HepG2 (cell line): Measurements from ENCODE around the gene CLDN9. TPM values are rescaled to one million over a fixed set of nuclear protein-coding genes. Genes with fewer than 3 reads are reported as not detected.

ENCODE experiments used
- ARHGAP35 ChIP-seq: sonication (generic); formaldehyde crosslinking; IDR thresholded peaks from 2 replicates; pipeline ENCODE4 v1.9.0; 2022; ENCODE audit warnings: mild to moderate bottlenecking, inconsistent platforms, moderate library complexity, missing genetic modification reagents, borderline replicate concordance
- DNMT3B ChIP-seq: conservative IDR thresholded peaks from 2 replicates; pipeline ENCODE4 v1.6.1; 2016; ENCODE audit warnings: missing biosample characterization, control low read depth
- ETV5 ChIP-seq: IDR thresholded peaks from 2 replicates; pipeline ENCODE4 v1.6.1; 2018; ENCODE audit warnings: missing biosample characterization, missing genetic modification reagents, inconsistent platforms, borderline replicate concordance
- HHEX ChIP-seq: IDR thresholded peaks from 2 replicates; pipeline ENCODE4 v1.6.1; 2016; ENCODE audit warnings: control low read depth
- ISX ChIP-seq: sonication (generic); formaldehyde crosslinking; conservative IDR thresholded peaks from 2 replicates; pipeline ENCODE4 v1.5.0; 2020; ENCODE audit warnings: missing genetic modification reagents
- MAFF ChIP-seq: IDR thresholded peaks from 2 replicates; pipeline ENCODE4 v1.6.1; 2011; ENCODE audit warnings: low read depth, low read length, improper control_type of control experiment
- MBNL3 ChIP-seq: fragments of 250-450 bp; sonication (Bioruptor Pico); conservative IDR thresholded peaks from 2 replicates; pipeline ENCODE4 v1.8.0; 2022; ENCODE audit warnings: mild to moderate bottlenecking, inconsistent platforms
- MED13 ChIP-seq: sonication (generic); formaldehyde crosslinking; IDR thresholded peaks from 2 replicates; pipeline ENCODE4 v1.5.0; 2020; ENCODE audit warnings: missing genetic modification reagents
- NFE2L1 ChIP-seq: sonication (generic); formaldehyde crosslinking; IDR thresholded peaks from 2 replicates; pipeline ENCODE4 v1.4.0; 2020; ENCODE audit warnings: missing genetic modification reagents, mild to moderate bottlenecking, borderline replicate concordance
- NFIB ChIP-seq: sonication (generic); formaldehyde crosslinking; IDR thresholded peaks from 2 replicates; pipeline ENCODE4 v1.9.0; 2021; ENCODE audit warnings: missing genetic modification reagents, mild to moderate bottlenecking, borderline replicate concordance
- NFRKB ChIP-seq: fragments of 450-650 bp; IDR thresholded peaks from 2 replicates; pipeline ENCODE4 v1.6.1; 2017
- NR2F2 ChIP-seq: IDR thresholded peaks from 2 replicates; pipeline ENCODE4 v1.6.1; 2012; ENCODE audit warnings: low read depth, inconsistent platforms, borderline replicate concordance
- PCBP1 ChIP-seq: fragments of 200-400 bp; formaldehyde crosslinking; IDR thresholded peaks from 2 replicates; pipeline ENCODE4 v1.6.1; 2017; ENCODE audit warnings: mild to moderate bottlenecking, low read depth, low read length, borderline replicate concordance
- POLR2AphosphoS2 ChIP-seq: IDR thresholded peaks from 2 replicates; pipeline ENCODE4 v1.6.1; 2011; ENCODE audit warnings: low read depth, low read length, improper control_type of control experiment
- RXRB ChIP-seq: IDR thresholded peaks from 2 replicates; pipeline ENCODE4 v1.6.1; 2016; ENCODE audit warnings: borderline replicate concordance, missing genetic modification reagents, missing compliant biosample characterization
- SMAD9 ChIP-seq: sonication (generic); formaldehyde crosslinking; IDR thresholded peaks from 2 replicates; pipeline ENCODE4 v1.5.1; 2020; ENCODE audit warnings: mild to moderate bottlenecking, missing genetic modification reagents
- SRSF4 ChIP-seq: fragments of 200-400 bp; formaldehyde crosslinking; IDR thresholded peaks from one replicate; pipeline ENCODE4 v1.6.1; 2018; ENCODE audit warnings: mild to moderate bottlenecking, low read depth, low read length, moderate library complexity; ENCODE audit not compliant: poor library complexity, severe bottlenecking
- TAF15 ChIP-seq: fragments of 200-400 bp; formaldehyde crosslinking; IDR thresholded peaks from one replicate; pipeline ENCODE4 v1.6.1; 2018; ENCODE audit warnings: mild to moderate bottlenecking, low read depth, low read length; ENCODE audit not compliant: poor library complexity, severe bottlenecking
- TGIF2 ChIP-seq: IDR thresholded peaks from 2 replicates; pipeline ENCODE4 v1.6.1; 2016; ENCODE audit warnings: control low read depth, missing compliant biosample characterization
- XRCC5 ChIP-seq: fragments of 200-400 bp; formaldehyde crosslinking; optimal IDR thresholded peaks from 2 replicates; pipeline ENCODE3; 2017; ENCODE audit warnings: mild to moderate bottlenecking, low read length
- YEATS2 ChIP-seq: sonication (generic); formaldehyde crosslinking; IDR thresholded peaks from 2 replicates; pipeline ENCODE4 v1.4.0; 2020; ENCODE audit warnings: missing genetic modification reagents, borderline replicate concordance
- ZNF205 ChIP-seq: IDR thresholded peaks from 2 replicates; pipeline ENCODE4 v1.6.1; 2018; ENCODE audit warnings: missing biosample characterization, missing genetic modification reagents
- ZNF326 ChIP-seq: sonication (generic); formaldehyde crosslinking; IDR thresholded peaks from 2 replicates; pipeline ENCODE4 v1.4.0; 2020; ENCODE audit warnings: missing genetic modification reagents, borderline replicate concordance
- ZNF746 ChIP-seq: sonication (generic); formaldehyde crosslinking; IDR thresholded peaks from 2 replicates; pipeline ENCODE4 v1.8.0; 2022; ENCODE audit warnings: mild to moderate bottlenecking, missing genetic modification reagents
- ZNF839 ChIP-seq: sonication (generic); formaldehyde crosslinking; IDR thresholded peaks from 2 replicates; pipeline ENCODE4 v1.4.0; 2020; ENCODE audit warnings: missing genetic modification reagents, mild to moderate bottlenecking, borderline replicate concordance
- ZNF879 ChIP-seq: sonication (generic); formaldehyde crosslinking; IDR thresholded peaks from 2 replicates; pipeline ENCODE4 v1.8.1; 2023; ENCODE audit warnings: missing genetic modification reagents
- polyA plus RNA-seq, 8 experiments: library from polyadenylated mRNA; depleted of rRNA in 3 of 8; stranded (reverse) in 7 of 8; unstranded in 1 of 8; fragments of >200 nt; fragmentation: Illumina TruSeq in 4 of 8; extraction: Trizol in 4 of 8; gene quantifications; 2 replicates each; pipeline versions ENCODE4 v1.2.1 to v1.2.3, GENCODE V29; 2011 to 2016; ENCODE audit warnings: low read depth in 4 of 8, missing spikeins in 1 of 8, mixed read lengths in 1 of 8; ENCODE audit not compliant: insufficient read depth in 1 of 8
- total RNA-seq, 5 experiments: library from RNA; depleted of rRNA; stranded (reverse); fragments of >200 nt; fragmentation: Illumina TruSeq; extraction: Trizol; gene quantifications; 2 replicates each; pipeline ENCODE4 v1.2.3, GENCODE V29; 2016; ENCODE audit warnings: low read depth in 1 of 5
- TF ChIP-seq, protein P1 (sequence below): sonication (generic); formaldehyde crosslinking; IDR thresholded peaks from 2 replicates; pipeline ENCODE4 v1.4.0; 2020; ENCODE audit warnings: missing genetic modification reagents
- TF ChIP-seq, protein P2 (sequence below), 2 experiments: fragments of 450-650 bp in 1 of 2; sonication (generic) in 1 of 2; formaldehyde crosslinking; IDR thresholded peaks; 2 replicates each; pipeline versions ENCODE4 v1.5.0 to v1.8.0; 2020 to 2022; ENCODE audit warnings: mild to moderate bottlenecking in 1 of 2, missing genetic modification reagents in 1 of 2
- TF ChIP-seq, protein P3 (sequence below): sonication (generic); formaldehyde crosslinking; IDR thresholded peaks from 2 replicates; pipeline ENCODE4 v1.8.1; 2023; ENCODE audit warnings: mild to moderate bottlenecking, moderate library complexity, missing genetic modification reagents

The CLDN9 gene
- total and polyA plus RNA-seq, 2 of the 13 experiments (the other 11 are each of a cell fraction or from before 2014, with no cell fraction given) = 0.15 to 0.26 TPM

- no peak for TF ChIP-seq PCBP1
- no peak for TF ChIP-seq ZNF879 (CRISPR knock-in tag)
- no peak for TF ChIP-seq NFE2L1 (CRISPR knock-in tag)
- TF ChIP-seq NR2F2 = 0 out of 2 replicates have a peak, but pooled peaks have one; percentile 27
- TF ChIP-seq POLR2AphosphoS2 = no peak
- no peak for TF ChIP-seq XRCC5
- TF ChIP-seq SRSF4 = no peak
- no peak for TF ChIP-seq NFIB (CRISPR knock-in tag)
- TF ChIP-seq ISX (CRISPR knock-in tag) = no peak
- no peak for TF ChIP-seq ZNF326 (CRISPR knock-in tag)
- no peak for TF ChIP-seq HHEX (CRISPR knock-in tag)
- TF ChIP-seq ZNF839 = no peak
- TF ChIP-seq, protein P1, sequence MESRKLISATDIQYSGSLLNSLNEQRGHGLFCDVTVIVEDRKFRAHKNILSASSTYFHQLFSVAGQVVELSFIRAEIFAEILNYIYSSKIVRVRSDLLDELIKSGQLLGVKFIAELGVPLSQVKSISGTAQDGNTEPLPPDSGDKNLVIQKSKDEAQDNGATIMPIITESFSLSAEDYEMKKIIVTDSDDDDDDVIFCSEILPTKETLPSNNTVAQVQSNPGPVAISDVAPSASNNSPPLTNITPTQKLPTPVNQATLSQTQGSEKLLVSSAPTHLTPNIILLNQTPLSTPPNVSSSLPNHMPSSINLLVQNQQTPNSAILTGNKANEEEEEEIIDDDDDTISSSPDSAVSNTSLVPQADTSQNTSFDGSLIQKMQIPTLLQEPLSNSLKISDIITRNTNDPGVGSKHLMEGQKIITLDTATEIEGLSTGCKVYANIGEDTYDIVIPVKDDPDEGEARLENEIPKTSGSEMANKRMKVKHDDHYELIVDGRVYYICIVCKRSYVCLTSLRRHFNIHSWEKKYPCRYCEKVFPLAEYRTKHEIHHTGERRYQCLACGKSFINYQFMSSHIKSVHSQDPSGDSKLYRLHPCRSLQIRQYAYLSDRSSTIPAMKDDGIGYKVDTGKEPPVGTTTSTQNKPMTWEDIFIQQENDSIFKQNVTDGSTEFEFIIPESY = no peak
- TF ChIP-seq, protein P2, sequence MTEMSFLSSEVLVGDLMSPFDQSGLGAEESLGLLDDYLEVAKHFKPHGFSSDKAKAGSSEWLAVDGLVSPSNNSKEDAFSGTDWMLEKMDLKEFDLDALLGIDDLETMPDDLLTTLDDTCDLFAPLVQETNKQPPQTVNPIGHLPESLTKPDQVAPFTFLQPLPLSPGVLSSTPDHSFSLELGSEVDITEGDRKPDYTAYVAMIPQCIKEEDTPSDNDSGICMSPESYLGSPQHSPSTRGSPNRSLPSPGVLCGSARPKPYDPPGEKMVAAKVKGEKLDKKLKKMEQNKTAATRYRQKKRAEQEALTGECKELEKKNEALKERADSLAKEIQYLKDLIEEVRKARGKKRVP (CRISPR knock-in tag; IDR thresholded peaks at IDR 0.05) = no peak
- TF ChIP-seq, protein P3, sequence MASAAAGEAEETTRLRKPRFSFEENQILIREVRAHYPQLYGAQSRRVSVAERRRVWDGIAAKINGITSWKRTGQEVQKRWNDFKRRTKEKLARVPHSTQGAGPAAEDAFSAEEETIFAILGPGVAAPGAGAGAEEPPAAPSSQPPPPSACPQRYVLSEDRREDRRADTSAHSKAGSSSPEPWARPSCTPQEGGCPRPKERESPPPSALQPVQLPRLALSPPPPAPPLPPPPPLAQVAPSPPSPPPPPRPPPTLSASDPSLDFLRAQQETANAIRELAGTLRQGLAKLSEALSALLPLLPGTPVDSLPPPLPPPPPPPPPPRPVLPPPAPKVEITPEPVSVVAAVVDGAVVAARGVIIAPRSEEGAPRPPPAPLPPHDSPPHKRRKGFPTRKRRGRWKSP (CRISPR knock-in tag) = 0 out of 2 replicates have a peak, but pooled peaks have one; percentile 56
- TF ChIP-seq ARHGAP35 (CRISPR knock-in tag) = 0 out of 2 replicates have a peak, but pooled peaks have one; percentile 17
- no peak for TF ChIP-seq YEATS2 (CRISPR knock-in tag)
- no peak for TF ChIP-seq MED13 (CRISPR knock-in tag)
- 0 out of 2 replicates have a peak, but pooled peaks have one; percentile 40 for TF ChIP-seq TGIF2 (CRISPR knock-in tag)
- TF ChIP-seq MAFF = no peak
- TF ChIP-seq RXRB (CRISPR knock-in tag) = peak; percentile 46; the same call in 1 of the 2 replicates
- TF ChIP-seq ETV5 (CRISPR knock-in tag) = peak; percentile 81; the same call in 1 of the 2 replicates
- TF ChIP-seq SMAD9 (CRISPR knock-in tag) = no peak
- no peak for TF ChIP-seq MBNL3 (CRISPR knock-in tag)
- TF ChIP-seq DNMT3B (CRISPR knock-in tag) = no peak
- no peak for TF ChIP-seq TAF15
- TF ChIP-seq NFRKB = no peak
- TF ChIP-seq ZNF746 (CRISPR knock-in tag) = peak; percentile 26; the same call in 1 of the 2 replicates
- TF ChIP-seq ZNF205 (CRISPR knock-in tag) = no peak
Measured at GRCh38 chr16:2981177-2981898, 31.4 kb upstream of the CLDN9 start (continued).
